Measurements from ENCODE around the gene CSNK1D. TPM values are rescaled to one million over a fixed set of nuclear protein-coding genes. Genes with fewer than 3 reads are reported as not detected.
A peak's percentile ranks its signal among the peaks of the same experiment; 100 is the strongest.
"Not testable (repeated sequence)": the region's sequence is repeated elsewhere in the genome, so short reads cannot be mapped to it uniquely, and the experiment has no call there.

Gene CSNK1D
- total RNA-seq, 1 experiment from 2014 or later: 137 TPM

GRCh38 chr17:82262344-82262743 is 11.2 kb downstream of the CSNK1D start:
- WGBS (ENCODE audit: extremely low coverage, insufficient read length, low lambda C conversion rate): no CpG with 5 or more reads among the region's 4 CpGs
- Mint-ChIP-seq H3K4me3 (no peak overlapping the region), H3K4me1 (peaks cover 0 to 3% of the 10 kb centered on the region in 2 experiments; a peak in 1 of 4 replicates), H3K36me3 (ENCODE audit: insufficient read depth in 1 of 3, low read depth in 3 of 3) (peaks cover 83 to 97% (median 92%) of the 10 kb centered on the region in 3 experiments), H3K27me3 (ENCODE audit: low read depth) (no peaks in the 10 kb centered on the region), H3K27ac (no peak overlapping the region), H3K9me3 (peaks cover 0 to 7% of the 10 kb centered on the region in 2 experiments; a peak in 1 of 5 replicates)
- no peak overlapping the region for H3K14ac ChIP-seq (ENCODE audit: insufficient read depth, low read length)
- H3K4ac ChIP-seq (ENCODE audit: low read depth, low read length): no peak overlapping the region
- H3K4me1 ChIP-seq (ENCODE audit: insufficient read depth, low read length): no peaks in the 10 kb centered on the region
- no peak overlapping the region for H3K27ac ChIP-seq (ENCODE audit: insufficient read length, low read depth, low read length)
- H2AK5ac ChIP-seq (ENCODE audit: insufficient read length, low read length): no peak overlapping the region
- no peak overlapping the region for H2BK15ac ChIP-seq (ENCODE audit: low read depth, low read length)
- no peak overlapping the region for H3K9ac ChIP-seq (ENCODE audit: extremely low read depth, insufficient read length, low read length)
- no peak for TF ChIP-seq CTCF (conservative IDR thresholded peaks at IDR 0.05)
- no peak overlapping the region for H3K18ac ChIP-seq (ENCODE audit: insufficient read length, low read depth, low read length)
- H3K23me2 ChIP-seq (ENCODE audit: insufficient read length, low read depth, low read length, poor library complexity, severe bottlenecking): no peaks in the 10 kb centered on the region
- no peak overlapping the region for H2AFZ ChIP-seq (ENCODE audit: low read length)
- H3K23ac ChIP-seq (ENCODE audit: insufficient read length, low read depth, low read length): no peak overlapping the region
- no peak overlapping the region for H2BK20ac ChIP-seq (ENCODE audit: low read depth, low read length, poor library complexity, severe bottlenecking)
- H4K20me1 ChIP-seq (ENCODE audit: control insufficient read depth, insufficient read depth, insufficient read length): peaks cover 2% of the 10 kb centered on the region
- H4K8ac ChIP-seq (replicated peaks; ENCODE audit: insufficient read length, low read depth, low read length): no peak overlapping the region
- no peaks in the 10 kb centered on the region for H3K27me3 ChIP-seq (ENCODE audit: insufficient read depth, low read length)
- H3K79me2 ChIP-seq (ENCODE audit: insufficient read depth, low read length): peaks cover 9% of the 10 kb centered on the region; the same call in 1 of the 2 replicates
- no peaks in the 10 kb centered on the region for H3K79me1 ChIP-seq (ENCODE audit: insufficient read depth, low read depth, low read length, poor library complexity, severe bottlenecking)
- no peak overlapping the region for H4K91ac ChIP-seq (ENCODE audit: insufficient read length, low read depth, low read length)
- no peak overlapping the region for H2BK12ac ChIP-seq (ENCODE audit: insufficient read length, low read depth, low read length)
- H3K9me3 ChIP-seq (ENCODE audit: control insufficient read depth, low read depth, low read length): no peaks in the 10 kb centered on the region
- H2BK5ac ChIP-seq (ENCODE audit: insufficient read length, low read length): no peak overlapping the region
- no peak overlapping the region for H4K5ac ChIP-seq (ENCODE audit: insufficient read length, low read depth, low read length)
- no peak overlapping the region for H3K56ac ChIP-seq (ENCODE audit: insufficient read length, low read depth, low read length)
- no peak for DNase-seq
- H3T11ph ChIP-seq (ENCODE audit: low read length): no peak overlapping the region
- no peak overlapping the region for H2BK120ac ChIP-seq (ENCODE audit: low read depth, low read length, poor library complexity, severe bottlenecking)
- no peak overlapping the region for H3K4me2 ChIP-seq (ENCODE audit: insufficient read depth, insufficient read length, low read length)

- not testable (repeated sequence) for H2AK5ac ChIP-seq (ENCODE audit: insufficient read length, low read length); H3K4me3 Mint-ChIP-seq; H2AFZ ChIP-seq (ENCODE audit: low read length); H3K23me2 ChIP-seq (ENCODE audit: insufficient read length, low read depth, low read length, poor library complexity, severe bottlenecking); H3K79me1 ChIP-seq (ENCODE audit: insufficient read depth, low read depth, low read length, poor library complexity, severe bottlenecking); H3K4me1 Mint-ChIP-seq; H3K9me3 Mint-ChIP-seq; H3K18ac ChIP-seq (ENCODE audit: insufficient read length, low read depth, low read length); H2BK5ac ChIP-seq (ENCODE audit: insufficient read length, low read length); H3K56ac ChIP-seq (ENCODE audit: insufficient read length, low read depth, low read length); H3K23ac ChIP-seq (ENCODE audit: insufficient read length, low read depth, low read length); H2BK12ac ChIP-seq (ENCODE audit: insufficient read length, low read depth, low read length); H3K4ac ChIP-seq (ENCODE audit: low read depth, low read length); H3K27ac ChIP-seq (ENCODE audit: insufficient read length, low read depth, low read length); H3T11ph ChIP-seq (ENCODE audit: low read length); H3K4me1 ChIP-seq (ENCODE audit: insufficient read depth, low read length); H4K91ac ChIP-seq (ENCODE audit: insufficient read length, low read depth, low read length); H3K27me3 Mint-ChIP-seq (ENCODE audit: low read depth); DNase-seq; H3K79me2 ChIP-seq (ENCODE audit: insufficient read depth, low read length); H2BK20ac ChIP-seq (ENCODE audit: low read depth, low read length, poor library complexity, severe bottlenecking); H4K5ac ChIP-seq (ENCODE audit: insufficient read length, low read depth, low read length); H4K20me1 ChIP-seq (ENCODE audit: control insufficient read depth, insufficient read depth, insufficient read length); H3K27me3 ChIP-seq (ENCODE audit: insufficient read depth, low read length); H2BK15ac ChIP-seq (ENCODE audit: low read depth, low read length); H3K4me2 ChIP-seq (ENCODE audit: insufficient read depth, insufficient read length, low read length); H3K9ac ChIP-seq (ENCODE audit: extremely low read depth, insufficient read length, low read length); H3K14ac ChIP-seq (ENCODE audit: insufficient read depth, low read length); H3K9me3 ChIP-seq (ENCODE audit: control insufficient read depth, low read depth, low read length); H2BK120ac ChIP-seq (ENCODE audit: low read depth, low read length, poor library complexity, severe bottlenecking); H3K27ac Mint-ChIP-seq
- WGBS (ENCODE audit: extremely low coverage, insufficient read length, low lambda C conversion rate): no CpG with 5 or more reads among the region's 8 CpGs
- peaks cover 86 to 96% (median 95%) of the 10 kb centered on the region in 3 experiments for H3K36me3 Mint-ChIP-seq (ENCODE audit: insufficient read depth in 1 of 3, low read depth in 3 of 3)
- H4K8ac ChIP-seq (replicated peaks; ENCODE audit: insufficient read length, low read depth, low read length): peak overlapping the region; percentile 79
Measured at GRCh38 chr17:82259972-82260961, 13.2 kb downstream of the CSNK1D start.

Measured in H9 (cell line).